KMS-11 (cell line): ENCODE data around the gene ANXA8.

Source experiments
- H2AFZ ChIP-seq: fragments of 200-600 bp; sonication (generic); 2 replicates; pipeline ENCODE4 v1.6.1; 2016; ENCODE audit warnings: antibody characterized with exemption, mixed run types, low read depth
- H3K27ac ChIP-seq: fragments of 200-600 bp; sonication (generic); 2 replicates; pipeline ENCODE4 v1.6.1; 2016; ENCODE audit warnings: mild to moderate bottlenecking, mixed run types
- H3K27me3 ChIP-seq: fragments of 200-600 bp; sonication (generic); 2 replicates; pipeline ENCODE4 v1.6.1; 2017; ENCODE audit warnings: mild to moderate bottlenecking, low read depth, mixed run types, moderate library complexity; ENCODE audit not compliant: insufficient read depth
- H3K36me3 ChIP-seq: fragments of 200-600 bp; sonication (generic); 2 replicates; pipeline ENCODE4 v1.6.1; 2017; ENCODE audit warnings: mild to moderate bottlenecking, mixed run types; ENCODE audit not compliant: insufficient read depth
- H3K4me1 ChIP-seq: fragments of 200-600 bp; sonication (generic); 2 replicates; pipeline ENCODE4 v1.6.1; 2016; ENCODE audit warnings: mild to moderate bottlenecking, low read depth, mixed run types; ENCODE audit not compliant: poor library complexity, severe bottlenecking
- H3K4me2 ChIP-seq: fragments of 200-600 bp; sonication (generic); 2 replicates; pipeline ENCODE4 v1.7.0; 2016; ENCODE audit warnings: mild to moderate bottlenecking, mixed run types
- H3K4me3 ChIP-seq: fragments of 200-600 bp; sonication (generic); IDR thresholded peaks from 2 replicates; pipeline ENCODE4 v1.6.1; 2017; ENCODE audit warnings: low read depth, low read length, mixed read lengths; ENCODE audit not compliant: insufficient read depth
- H3K79me2 ChIP-seq: fragments of 200-600 bp; sonication (generic); 2 replicates; pipeline ENCODE4 v1.6.1; 2016; ENCODE audit warnings: low read depth, mixed run types; ENCODE audit not compliant: insufficient read depth
- H3K9ac ChIP-seq: fragments of 200-600 bp; sonication (generic); 2 replicates; pipeline ENCODE4 v1.6.1; 2016; ENCODE audit warnings: mild to moderate bottlenecking, mixed run types
- H4K20me1 ChIP-seq: fragments of 200-600 bp; sonication (generic); 2 replicates; pipeline ENCODE4 v1.6.1; 2016; ENCODE audit warnings: mild to moderate bottlenecking, mixed run types; ENCODE audit not compliant: insufficient read depth
- TF ChIP-seq, protein P1 (sequence below): fragments of 200-600 bp; sonication (generic); conservative IDR thresholded peaks from 2 replicates; pipeline ENCODE4 v1.6.1; 2017; ENCODE audit warnings: low read depth, mild to moderate bottlenecking, antibody characterized with exemption, low read length, moderate library complexity, mixed read lengths

Gene ANXA8

GRCh38 chr10:47447705-47448104 is 36.2 kb downstream of the ANXA8 start:
- Histone ChIP-seq H3K9ac (no peak overlapping the region), H2AFZ (no peak overlapping the region), H3K4me2 (no peak overlapping the region), H3K79me2 (no peaks in the 10 kb centered on the region), H3K4me1 (no peaks in the 10 kb centered on the region), H3K27me3 (no peaks in the 10 kb centered on the region), H3K4me3 (no peak overlapping the region), H3K27ac (no peak overlapping the region), H3K36me3 (no peaks in the 10 kb centered on the region), H4K20me1 (no peaks in the 10 kb centered on the region)
- TF ChIP-seq, protein P1, sequence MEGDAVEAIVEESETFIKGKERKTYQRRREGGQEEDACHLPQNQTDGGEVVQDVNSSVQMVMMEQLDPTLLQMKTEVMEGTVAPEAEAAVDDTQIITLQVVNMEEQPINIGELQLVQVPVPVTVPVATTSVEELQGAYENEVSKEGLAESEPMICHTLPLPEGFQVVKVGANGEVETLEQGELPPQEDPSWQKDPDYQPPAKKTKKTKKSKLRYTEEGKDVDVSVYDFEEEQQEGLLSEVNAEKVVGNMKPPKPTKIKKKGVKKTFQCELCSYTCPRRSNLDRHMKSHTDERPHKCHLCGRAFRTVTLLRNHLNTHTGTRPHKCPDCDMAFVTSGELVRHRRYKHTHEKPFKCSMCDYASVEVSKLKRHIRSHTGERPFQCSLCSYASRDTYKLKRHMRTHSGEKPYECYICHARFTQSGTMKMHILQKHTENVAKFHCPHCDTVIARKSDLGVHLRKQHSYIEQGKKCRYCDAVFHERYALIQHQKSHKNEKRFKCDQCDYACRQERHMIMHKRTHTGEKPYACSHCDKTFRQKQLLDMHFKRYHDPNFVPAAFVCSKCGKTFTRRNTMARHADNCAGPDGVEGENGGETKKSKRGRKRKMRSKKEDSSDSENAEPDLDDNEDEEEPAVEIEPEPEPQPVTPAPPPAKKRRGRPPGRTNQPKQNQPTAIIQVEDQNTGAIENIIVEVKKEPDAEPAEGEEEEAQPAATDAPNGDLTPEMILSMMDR = no peak

DNA sequence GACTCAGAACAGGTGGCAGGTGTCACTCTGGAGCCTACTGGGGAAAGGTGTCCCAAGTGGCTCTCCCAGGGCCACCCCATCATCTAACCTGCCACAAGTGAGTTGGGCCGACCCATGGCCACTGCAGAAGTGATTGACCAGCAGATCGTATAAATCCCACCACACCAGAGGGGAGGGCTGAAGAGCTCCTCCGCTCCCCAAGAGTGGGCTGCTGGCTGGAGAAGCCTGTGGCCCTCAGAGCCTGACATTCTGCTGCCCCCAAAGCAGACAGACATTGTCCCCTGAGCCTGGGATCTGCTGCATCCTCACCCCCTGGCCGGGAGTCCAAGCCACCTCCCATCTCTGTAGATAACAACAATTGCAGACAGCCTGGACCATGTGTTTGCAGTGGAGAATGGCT is 36.7 kb downstream of the ANXA8 start:
- no peaks in the 10 kb centered on the region for H3K4me1 ChIP-seq
- H3K36me3 ChIP-seq = no peaks in the 10 kb centered on the region
- no peaks in the 10 kb centered on the region for H3K27me3 ChIP-seq
- no peak overlapping the region for H3K9ac ChIP-seq
- no peak overlapping the region for H2AFZ ChIP-seq
- TF ChIP-seq, protein P1 = no peak
- no peak overlapping the region for H3K4me2 ChIP-seq
- H3K79me2 ChIP-seq = no peaks in the 10 kb centered on the region
- no peaks in the 10 kb centered on the region for H4K20me1 ChIP-seq
- no peak overlapping the region for H3K27ac ChIP-seq
- H3K4me3 ChIP-seq = no peak overlapping the region

DNA sequence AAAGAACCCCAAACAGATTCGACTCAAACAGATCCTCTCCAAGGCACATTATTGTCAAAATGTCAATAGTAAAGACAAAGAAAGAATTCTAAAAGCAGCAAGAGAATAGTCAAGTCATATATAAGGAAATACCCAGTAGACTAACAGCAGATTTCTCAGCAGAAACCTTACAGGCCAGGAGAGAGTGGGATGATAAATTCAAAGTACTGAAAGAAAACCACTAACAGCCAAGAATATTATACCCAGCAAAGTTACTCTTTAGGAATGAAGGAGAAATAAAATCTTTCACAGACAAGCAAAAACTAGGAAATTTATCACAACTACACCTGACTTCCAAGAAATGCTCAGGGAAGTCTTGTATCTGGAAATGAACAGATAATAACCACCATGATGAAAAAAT is 38.2 kb downstream of the ANXA8 start:
- H3K4me2 ChIP-seq = no peak overlapping the region
- TF ChIP-seq, protein P1 = no peak

DNA sequence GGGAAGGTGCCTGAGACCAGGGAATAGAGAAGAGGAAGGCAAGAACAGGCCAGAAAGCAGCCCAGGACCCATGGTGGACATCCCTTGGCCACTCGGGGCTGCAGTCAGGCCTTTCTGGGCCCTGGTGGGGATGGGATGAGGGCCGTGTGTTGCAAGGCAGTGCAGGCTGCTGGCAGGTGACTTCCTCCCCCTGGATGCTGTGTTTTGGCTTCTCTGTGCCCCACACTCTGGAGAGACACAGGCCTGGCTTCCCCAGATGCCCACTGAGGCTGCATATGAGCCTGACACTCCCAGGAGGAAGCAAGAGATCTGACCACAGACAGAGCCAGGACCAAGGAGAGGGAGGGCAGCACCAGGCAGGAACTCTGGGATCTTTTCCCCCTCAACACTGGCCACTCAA is 39.9 kb downstream of the ANXA8 start:
- TF ChIP-seq, protein P1 = no peak
- H3K4me1 ChIP-seq = no peaks in the 10 kb centered on the region
- no peak overlapping the region for H3K4me3 ChIP-seq

More for the DNA sequence above, 38.2 kb downstream of the ANXA8 start:
- no peaks in the 10 kb centered on the region for H3K79me2 ChIP-seq
- no peak overlapping the region for H3K27ac ChIP-seq
- H3K36me3 ChIP-seq = no peaks in the 10 kb centered on the region
- no peaks in the 10 kb centered on the region for H4K20me1 ChIP-seq
- H3K4me3 ChIP-seq = no peak overlapping the region
- H3K4me1 ChIP-seq = no peaks in the 10 kb centered on the region
- H3K9ac ChIP-seq = no peak overlapping the region
- H2AFZ ChIP-seq = no peak overlapping the region
- no peaks in the 10 kb centered on the region for H3K27me3 ChIP-seq

GRCh38 chr10:47443145-47443544 is 40.8 kb downstream of the ANXA8 start:
- Histone ChIP-seq H2AFZ (no peak overlapping the region), H3K4me3 (no peak overlapping the region), H3K4me1 (no peaks in the 10 kb centered on the region), H3K27me3 (no peaks in the 10 kb centered on the region), H3K4me2 (no peak overlapping the region), H4K20me1 (no peaks in the 10 kb centered on the region), H3K27ac (no peak overlapping the region), H3K9ac (no peak overlapping the region), H3K79me2 (no peaks in the 10 kb centered on the region), H3K36me3 (no peaks in the 10 kb centered on the region)
- TF ChIP-seq, protein P1 = no peak

More for the DNA sequence above, 39.9 kb downstream of the ANXA8 start:
- no peak overlapping the region for H3K9ac ChIP-seq
- no peak overlapping the region for H2AFZ ChIP-seq
- no peaks in the 10 kb centered on the region for H3K79me2 ChIP-seq
- H3K27me3 ChIP-seq = no peaks in the 10 kb centered on the region
- no peaks in the 10 kb centered on the region for H3K36me3 ChIP-seq
- no peak overlapping the region for H3K4me2 ChIP-seq
- H4K20me1 ChIP-seq = no peaks in the 10 kb centered on the region
- no peak overlapping the region for H3K27ac ChIP-seq
